ENCODE results near the gene CRAMP1. TPM values are rescaled to one million over a fixed set of nuclear protein-coding genes. Genes with fewer than 3 reads are reported as not detected.

CRAMP1 gene
- total RNA-seq, 4 donors from 2014 or later: 9.0 to 15.1 (median 11.3) TPM

GRCh38 chr16:1621851-1622250 is 9.7 kb downstream of the CRAMP1 start:
- no peak overlapping the region for H3K27ac ChIP-seq
- no peak overlapping the region for H3K4me3 ChIP-seq
- TF ChIP-seq CTCF (IDR thresholded peaks at IDR 0.05) (no peak), POLR2AphosphoS5 (IDR thresholded peaks at IDR 0.05) (no peak), POLR2A (IDR thresholded peaks at IDR 0.05) (no peak), EP300 (IDR thresholded peaks at IDR 0.05) (no peak)
- no peaks in the 10 kb centered on the region for H3K9me3 ChIP-seq
- H3K27me3 ChIP-seq: no peaks in the 10 kb centered on the region
- no peak for ATAC-seq
- H3K36me3 ChIP-seq: peaks cover 0 to 81% of the 10 kb centered on the region in 2 donors
- peaks cover 0 to 6% (median 0%) of the 10 kb centered on the region in 3 donors for H3K4me1 ChIP-seq
- WGBS, 2 donors (ENCODE audit: low coverage in 1 of 2): 74 to 84% methylated on average over 5 of the region's 7 CpGs

- Histone ChIP-seq H3K4me1 (no peaks in the 10 kb centered on the region), H3K27me3 (no peaks in the 10 kb centered on the region), H3K27ac (no peak overlapping the region), H3K36me3 (peaks cover 0 to 78% of the 10 kb centered on the region in 2 donors), H3K9me3 (no peaks in the 10 kb centered on the region), H3K4me3 (no peak overlapping the region)
- no peak for TF ChIP-seq POLR2A (IDR thresholded peaks at IDR 0.05)
- no peak for TF ChIP-seq POLR2AphosphoS5 (IDR thresholded peaks at IDR 0.05)
- TF ChIP-seq CTCF (IDR thresholded peaks at IDR 0.05): no peak
- no peak for TF ChIP-seq EP300 (IDR thresholded peaks at IDR 0.05)
- ATAC-seq: no peak
- 81 to 88% methylated on average over 4 of the region's 6 CpGs for WGBS, 2 donors (ENCODE audit: low coverage in 1 of 2)
Observed at GRCh38 chr16:1626327-1626726, 14.2 kb downstream of the CRAMP1 start.

- no peak for ATAC-seq
- Histone ChIP-seq H3K4me1 (no peaks in the 10 kb centered on the region), H3K36me3 (peaks cover 0 to 78% of the 10 kb centered on the region in 2 donors), H3K4me3 (no peak overlapping the region), H3K27ac (no peak overlapping the region), H3K27me3 (no peaks in the 10 kb centered on the region), H3K9me3 (no peaks in the 10 kb centered on the region)
- TF ChIP-seq CTCF (IDR thresholded peaks at IDR 0.05): no peak
- TF ChIP-seq POLR2A (IDR thresholded peaks at IDR 0.05): no peak
- no peak for TF ChIP-seq POLR2AphosphoS5 (IDR thresholded peaks at IDR 0.05)
- no peak for TF ChIP-seq EP300 (IDR thresholded peaks at IDR 0.05)
- WGBS, 2 donors (ENCODE audit: low coverage in 1 of 2): 96 to 100% methylated on average over 1 to 4 of the region's 9 CpGs
Observed at GRCh38 chr16:1626776-1627175, 14.6 kb downstream of the CRAMP1 start.

GRCh38 chr16:1630450-1631213 is 18.5 kb downstream of the CRAMP1 start:
- Histone ChIP-seq H3K4me3 (no peak overlapping the region), H3K27me3 (no peaks in the 10 kb centered on the region), H3K27ac (no peak overlapping the region), H3K9me3 (no peaks in the 10 kb centered on the region), H3K4me1 (no peaks in the 10 kb centered on the region), H3K36me3 (peaks cover 0 to 95% of the 10 kb centered on the region in 2 donors)
- 86 to 87% methylated on average over 17 to 18 of the region's 20 CpGs for WGBS, 2 donors (ENCODE audit: low coverage in 1 of 2)
- TF ChIP-seq CTCF (IDR thresholded peaks at IDR 0.05): no peak
- TF ChIP-seq POLR2A (IDR thresholded peaks at IDR 0.05): no peak
- TF ChIP-seq EP300 (IDR thresholded peaks at IDR 0.05): no peak
- no peak for TF ChIP-seq POLR2AphosphoS5 (IDR thresholded peaks at IDR 0.05)
- no peak for ATAC-seq

- Histone ChIP-seq H3K4me1 (no peaks in the 10 kb centered on the region), H3K27me3 (no peaks in the 10 kb centered on the region), H3K27ac (no peak overlapping the region), H3K9me3 (no peaks in the 10 kb centered on the region), H3K4me3 (no peak overlapping the region), H3K36me3 (peaks cover 0 to 95% of the 10 kb centered on the region in 2 donors)
- 80 to 91% methylated on average over 3 to 4 of the region's 9 CpGs for WGBS, 2 donors (ENCODE audit: low coverage in 1 of 2)
- no peak for ATAC-seq
- TF ChIP-seq CTCF (IDR thresholded peaks at IDR 0.05) (no peak), POLR2A (IDR thresholded peaks at IDR 0.05) (no peak), EP300 (IDR thresholded peaks at IDR 0.05) (no peak), POLR2AphosphoS5 (IDR thresholded peaks at IDR 0.05) (no peak)
Observed at GRCh38 chr16:1631230-1631629, 19.1 kb downstream of the CRAMP1 start.

Data from gastroesophageal sphincter (tissue), 4 donors.